ENCODE results near the gene FOXD1.
A peak's percentile ranks its signal among the peaks of the same experiment; 100 is the strongest.
"Not testable (repeated sequence)": the region's sequence is repeated elsewhere in the genome, so short reads cannot be mapped to it uniquely, and the experiment has no call there.

The FOXD1 gene

GRCh38 chr5:73493421-73493820, 44.8 kb upstream of the FOXD1 start:
- no peak for DNase-seq
- Histone ChIP-seq H3K27ac (no peak overlapping the region), H3K36me3 (peaks cover 2% of the 10 kb centered on the region), H3K9me3 (ENCODE audit: severe bottlenecking) (no peaks in the 10 kb centered on the region), H3K4me3 (ENCODE audit: low read depth, low read length) (no peak overlapping the region), H3K27me3 (ENCODE audit: insufficient read depth, low read depth, severe bottlenecking) (no peaks in the 10 kb centered on the region)
- TF ChIP-seq, protein P1, sequence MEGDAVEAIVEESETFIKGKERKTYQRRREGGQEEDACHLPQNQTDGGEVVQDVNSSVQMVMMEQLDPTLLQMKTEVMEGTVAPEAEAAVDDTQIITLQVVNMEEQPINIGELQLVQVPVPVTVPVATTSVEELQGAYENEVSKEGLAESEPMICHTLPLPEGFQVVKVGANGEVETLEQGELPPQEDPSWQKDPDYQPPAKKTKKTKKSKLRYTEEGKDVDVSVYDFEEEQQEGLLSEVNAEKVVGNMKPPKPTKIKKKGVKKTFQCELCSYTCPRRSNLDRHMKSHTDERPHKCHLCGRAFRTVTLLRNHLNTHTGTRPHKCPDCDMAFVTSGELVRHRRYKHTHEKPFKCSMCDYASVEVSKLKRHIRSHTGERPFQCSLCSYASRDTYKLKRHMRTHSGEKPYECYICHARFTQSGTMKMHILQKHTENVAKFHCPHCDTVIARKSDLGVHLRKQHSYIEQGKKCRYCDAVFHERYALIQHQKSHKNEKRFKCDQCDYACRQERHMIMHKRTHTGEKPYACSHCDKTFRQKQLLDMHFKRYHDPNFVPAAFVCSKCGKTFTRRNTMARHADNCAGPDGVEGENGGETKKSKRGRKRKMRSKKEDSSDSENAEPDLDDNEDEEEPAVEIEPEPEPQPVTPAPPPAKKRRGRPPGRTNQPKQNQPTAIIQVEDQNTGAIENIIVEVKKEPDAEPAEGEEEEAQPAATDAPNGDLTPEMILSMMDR (IDR thresholded peaks at IDR 0.05; ENCODE audit: low read depth, low read length), result no peak

GRCh38 chr5:73491155-73491554, 42.6 kb upstream of the FOXD1 start:
- TF ChIP-seq, protein P1 (IDR thresholded peaks at IDR 0.05; ENCODE audit: low read depth, low read length), result no peak
- no peaks in the 10 kb centered on the region for H3K36me3 ChIP-seq
- H3K27me3 ChIP-seq (ENCODE audit: insufficient read depth, low read depth, severe bottlenecking), result no peaks in the 10 kb centered on the region
- H3K27ac ChIP-seq, result peak overlapping the region; percentile 15; the same call in 1 of the 2 replicates
- no peak overlapping the region for H3K4me3 ChIP-seq (ENCODE audit: low read depth, low read length)
- no peak for DNase-seq
- H3K9me3 ChIP-seq (ENCODE audit: severe bottlenecking), result no peaks in the 10 kb centered on the region

DNA sequence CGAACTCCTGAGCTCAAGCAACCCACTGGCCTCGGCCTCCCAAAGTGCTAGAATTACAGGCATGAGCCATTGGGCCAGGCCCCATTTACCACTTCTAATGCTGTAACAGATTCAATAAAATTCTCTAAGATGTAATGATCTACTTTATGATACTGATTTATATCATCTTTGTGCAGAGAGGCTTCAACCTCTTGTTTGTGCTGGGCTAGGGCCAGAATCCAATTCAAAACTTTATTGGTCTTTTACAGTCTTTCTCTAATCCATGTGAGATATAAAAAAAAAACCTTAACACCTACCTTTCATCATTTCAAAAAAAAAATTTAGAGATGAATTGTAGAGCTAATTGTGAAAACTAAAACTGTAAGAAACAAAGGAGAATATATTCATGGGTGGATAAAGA, 41.5 kb upstream of the FOXD1 start:
- Histone ChIP-seq H3K9me3 (ENCODE audit: severe bottlenecking) (no peaks in the 10 kb centered on the region), H3K27me3 (ENCODE audit: insufficient read depth, low read depth, severe bottlenecking) (no peaks in the 10 kb centered on the region), H3K36me3 (no peaks in the 10 kb centered on the region), H3K27ac (no peak overlapping the region), H3K4me3 (ENCODE audit: low read depth, low read length) (no peak overlapping the region)
- DNase-seq, result no peak
- TF ChIP-seq, protein P1 (IDR thresholded peaks at IDR 0.05; ENCODE audit: low read depth, low read length), result no peak

DNA sequence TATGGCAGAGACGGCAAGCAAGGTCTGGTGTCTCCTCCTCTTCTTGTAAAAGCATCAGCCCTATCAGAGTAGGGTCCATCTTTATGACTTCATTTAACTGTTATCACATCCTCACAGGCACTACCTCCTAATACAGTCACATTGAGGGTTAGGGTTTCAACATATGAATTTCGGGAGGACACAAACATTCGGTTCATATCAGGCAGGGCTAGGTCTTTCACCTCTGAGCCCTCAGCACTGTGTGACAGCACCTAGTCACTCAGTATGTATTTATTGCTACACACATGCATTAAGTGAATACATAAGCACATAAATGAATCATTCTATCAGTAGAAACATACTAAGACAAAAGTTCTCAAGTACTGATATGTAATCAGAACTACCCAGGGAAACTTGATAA, 40.2 kb upstream of the FOXD1 start:
- no peaks in the 10 kb centered on the region for H3K9me3 ChIP-seq (ENCODE audit: severe bottlenecking)
- no peaks in the 10 kb centered on the region for H3K36me3 ChIP-seq
- no peaks in the 10 kb centered on the region for H3K27me3 ChIP-seq (ENCODE audit: insufficient read depth, low read depth, severe bottlenecking)
- no peak overlapping the region for H3K27ac ChIP-seq
- TF ChIP-seq, protein P1 (IDR thresholded peaks at IDR 0.05; ENCODE audit: low read depth, low read length), result no peak
- no peak for DNase-seq
- H3K4me3 ChIP-seq (ENCODE audit: low read depth, low read length), result no peak overlapping the region

DNA sequence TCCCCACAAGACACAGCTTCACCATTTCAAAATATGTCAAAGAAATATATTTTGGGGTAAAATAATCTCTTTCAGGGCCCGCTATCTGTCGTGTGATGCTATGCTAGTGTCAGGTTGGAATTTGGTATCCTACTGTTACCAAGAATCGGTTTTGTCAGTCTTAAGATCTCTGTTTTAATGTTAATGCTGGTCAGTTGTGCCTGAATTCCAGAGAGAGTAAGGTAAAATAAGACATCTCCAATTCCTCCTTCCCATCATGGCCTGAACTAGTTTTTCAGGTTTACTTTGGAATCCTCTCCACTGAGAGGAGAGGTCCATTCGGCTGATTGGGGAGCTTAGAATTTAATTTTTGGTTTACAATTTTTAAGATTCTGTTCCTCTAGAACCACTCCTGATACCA, 39.2 kb upstream of the FOXD1 start:
- no peaks in the 10 kb centered on the region for H3K36me3 ChIP-seq
- H3K9me3 ChIP-seq (ENCODE audit: severe bottlenecking), result no peaks in the 10 kb centered on the region
- DNase-seq, result no peak
- TF ChIP-seq, protein P1 (IDR thresholded peaks at IDR 0.05; ENCODE audit: low read depth, low read length), result no peak
- no peaks in the 10 kb centered on the region for H3K27me3 ChIP-seq (ENCODE audit: insufficient read depth, low read depth, severe bottlenecking)
- no peak overlapping the region for H3K4me3 ChIP-seq (ENCODE audit: low read depth, low read length)
- H3K27ac ChIP-seq, result no peak overlapping the region

DNA sequence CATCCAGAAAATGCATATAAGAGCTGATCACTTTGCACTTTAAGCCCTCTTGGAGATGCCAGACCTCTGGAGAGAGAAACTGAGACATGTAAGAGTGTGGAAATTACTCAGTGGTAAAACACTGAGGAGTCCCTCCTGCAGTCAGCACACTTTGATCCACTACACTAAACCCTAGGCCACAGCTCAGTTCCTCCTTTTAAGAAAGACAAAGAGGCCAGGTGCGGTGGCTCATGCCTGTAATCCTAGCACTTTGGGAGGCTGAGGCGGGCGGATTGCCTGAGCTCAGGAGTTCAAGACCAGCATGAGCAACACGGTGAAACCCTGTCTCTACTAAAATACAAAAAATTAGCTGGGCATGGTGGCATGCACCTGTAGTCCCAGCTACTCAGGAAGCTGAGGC, 38.7 kb upstream of the FOXD1 start:
- H3K36me3 ChIP-seq; H3K4me3 ChIP-seq (ENCODE audit: low read depth, low read length); H3K27me3 ChIP-seq (ENCODE audit: insufficient read depth, low read depth, severe bottlenecking); DNase-seq; H3K9me3 ChIP-seq (ENCODE audit: severe bottlenecking); H3K27ac ChIP-seq: not testable (repeated sequence)
